Measurements from ENCODE around the gene CDKN1B.

- TF ChIP-seq CTCF (conservative IDR thresholded peaks at IDR 0.05; ENCODE audit: low read depth, low read length) = no peak
- no peak for TF ChIP-seq EZH2 (IDR thresholded peaks at IDR 0.05; ENCODE audit: borderline replicate concordance, low read depth, low read length, poor library complexity, severe bottlenecking)
These were observed 16.9 kb downstream of the CDKN1B start for GRCh38 chr12:12734054-12734453.
